ENCODE results near the gene ZNF521.

Gene ZNF521

GRCh38 chr18:25140124-25140961 lies 211.6 kb downstream of the ZNF521 start:
- TF ChIP-seq, protein P1, sequence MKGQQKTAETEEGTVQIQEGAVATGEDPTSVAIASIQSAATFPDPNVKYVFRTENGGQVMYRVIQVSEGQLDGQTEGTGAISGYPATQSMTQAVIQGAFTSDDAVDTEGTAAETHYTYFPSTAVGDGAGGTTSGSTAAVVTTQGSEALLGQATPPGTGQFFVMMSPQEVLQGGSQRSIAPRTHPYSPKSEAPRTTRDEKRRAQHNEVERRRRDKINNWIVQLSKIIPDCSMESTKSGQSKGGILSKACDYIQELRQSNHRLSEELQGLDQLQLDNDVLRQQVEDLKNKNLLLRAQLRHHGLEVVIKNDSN (IDR thresholded peaks at IDR 0.05) = no peak
- TF ChIP-seq MAX (IDR thresholded peaks at IDR 0.05) (no peak), YY1 (IDR thresholded peaks at IDR 0.05; ENCODE audit: low read depth) (no peak), NFIC (IDR thresholded peaks at IDR 0.05) (no peak), CEBPB (IDR thresholded peaks at IDR 0.05) (no peak), EGR1 (IDR thresholded peaks at IDR 0.05) (no peak), ZBTB7A (IDR thresholded peaks at IDR 0.05; ENCODE audit: low read depth) (no peak), EP300 (IDR thresholded peaks at IDR 0.05; ENCODE audit: borderline replicate concordance) (no peak), FOXM1 (IDR thresholded peaks at IDR 0.05; ENCODE audit: borderline replicate concordance, low read depth) (no peak), TAF1 (IDR thresholded peaks at IDR 0.05; ENCODE audit: low read depth) (no peak), TEAD4 (IDR thresholded peaks at IDR 0.05) (no peak), RAD21 (IDR thresholded peaks at IDR 0.05; ENCODE audit: low read depth) (no peak), CREB1 (IDR thresholded peaks at IDR 0.05; ENCODE audit: low read depth) (no peak), TCF12 (IDR thresholded peaks at IDR 0.05; ENCODE audit: low read depth) (no peak)
- TF ChIP-seq, protein P2, sequence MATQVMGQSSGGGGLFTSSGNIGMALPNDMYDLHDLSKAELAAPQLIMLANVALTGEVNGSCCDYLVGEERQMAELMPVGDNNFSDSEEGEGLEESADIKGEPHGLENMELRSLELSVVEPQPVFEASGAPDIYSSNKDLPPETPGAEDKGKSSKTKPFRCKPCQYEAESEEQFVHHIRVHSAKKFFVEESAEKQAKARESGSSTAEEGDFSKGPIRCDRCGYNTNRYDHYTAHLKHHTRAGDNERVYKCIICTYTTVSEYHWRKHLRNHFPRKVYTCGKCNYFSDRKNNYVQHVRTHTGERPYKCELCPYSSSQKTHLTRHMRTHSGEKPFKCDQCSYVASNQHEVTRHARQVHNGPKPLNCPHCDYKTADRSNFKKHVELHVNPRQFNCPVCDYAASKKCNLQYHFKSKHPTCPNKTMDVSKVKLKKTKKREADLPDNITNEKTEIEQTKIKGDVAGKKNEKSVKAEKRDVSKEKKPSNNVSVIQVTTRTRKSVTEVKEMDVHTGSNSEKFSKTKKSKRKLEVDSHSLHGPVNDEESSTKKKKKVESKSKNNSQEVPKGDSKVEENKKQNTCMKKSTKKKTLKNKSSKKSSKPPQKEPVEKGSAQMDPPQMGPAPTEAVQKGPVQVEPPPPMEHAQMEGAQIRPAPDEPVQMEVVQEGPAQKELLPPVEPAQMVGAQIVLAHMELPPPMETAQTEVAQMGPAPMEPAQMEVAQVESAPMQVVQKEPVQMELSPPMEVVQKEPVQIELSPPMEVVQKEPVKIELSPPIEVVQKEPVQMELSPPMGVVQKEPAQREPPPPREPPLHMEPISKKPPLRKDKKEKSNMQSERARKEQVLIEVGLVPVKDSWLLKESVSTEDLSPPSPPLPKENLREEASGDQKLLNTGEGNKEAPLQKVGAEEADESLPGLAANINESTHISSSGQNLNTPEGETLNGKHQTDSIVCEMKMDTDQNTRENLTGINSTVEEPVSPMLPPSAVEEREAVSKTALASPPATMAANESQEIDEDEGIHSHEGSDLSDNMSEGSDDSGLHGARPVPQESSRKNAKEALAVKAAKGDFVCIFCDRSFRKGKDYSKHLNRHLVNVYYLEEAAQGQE (IDR thresholded peaks at IDR 0.05; ENCODE audit: low read depth) = no peak

DNA sequence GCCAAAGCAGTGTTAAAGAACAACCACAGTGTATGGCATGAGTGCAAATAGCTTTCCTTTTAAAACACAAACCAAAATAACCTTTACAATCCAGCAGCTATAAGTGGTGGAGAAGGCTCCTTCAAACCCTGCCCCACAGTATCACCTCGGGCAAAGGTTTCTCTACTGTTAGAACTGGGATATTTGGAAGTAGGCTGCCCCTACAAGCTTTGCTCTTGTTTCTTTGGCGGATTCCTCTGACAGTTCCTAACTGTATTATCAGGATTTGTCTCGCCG lies 214.8 kb downstream of the ZNF521 start:
- TF ChIP-seq CREB1 (IDR thresholded peaks at IDR 0.05; ENCODE audit: low read depth) = no peak
- TF ChIP-seq EP300 (IDR thresholded peaks at IDR 0.05; ENCODE audit: borderline replicate concordance) = no peak
- TF ChIP-seq TCF12 (IDR thresholded peaks at IDR 0.05; ENCODE audit: low read depth) = no peak
- TF ChIP-seq, protein P2 (IDR thresholded peaks at IDR 0.05; ENCODE audit: low read depth) = no peak
- TF ChIP-seq CEBPB (IDR thresholded peaks at IDR 0.05) = no peak
- TF ChIP-seq YY1 (IDR thresholded peaks at IDR 0.05; ENCODE audit: low read depth) = no peak
- TF ChIP-seq NFIC (IDR thresholded peaks at IDR 0.05) = no peak
- TF ChIP-seq MAX (IDR thresholded peaks at IDR 0.05) = no peak
- no peak for TF ChIP-seq RAD21 (IDR thresholded peaks at IDR 0.05; ENCODE audit: low read depth)

- TF ChIP-seq MAX (IDR thresholded peaks at IDR 0.05) (no peak), YY1 (IDR thresholded peaks at IDR 0.05; ENCODE audit: low read depth) (no peak), FOXM1 (IDR thresholded peaks at IDR 0.05; ENCODE audit: borderline replicate concordance, low read depth) (no peak), NFIC (IDR thresholded peaks at IDR 0.05) (no peak)
Measured at GRCh38 chr18:25136416-25137196, 215.4 kb downstream of the ZNF521 start.

GRCh38 chr18:25134861-25135260 lies 217.1 kb downstream of the ZNF521 start:
- TF ChIP-seq ZBTB7A (IDR thresholded peaks at IDR 0.05; ENCODE audit: low read depth) = no peak
- no peak for TF ChIP-seq CREB1 (IDR thresholded peaks at IDR 0.05; ENCODE audit: low read depth)
- no peak for TF ChIP-seq RAD21 (IDR thresholded peaks at IDR 0.05; ENCODE audit: low read depth)
- no peak for TF ChIP-seq EP300 (IDR thresholded peaks at IDR 0.05; ENCODE audit: borderline replicate concordance)
- TF ChIP-seq, protein P2 (IDR thresholded peaks at IDR 0.05; ENCODE audit: low read depth) = no peak
- no peak for TF ChIP-seq CEBPB (IDR thresholded peaks at IDR 0.05)
- TF ChIP-seq, protein P1 (IDR thresholded peaks at IDR 0.05) = no peak
- no peak for TF ChIP-seq EGR1 (IDR thresholded peaks at IDR 0.05)
- TF ChIP-seq TAF1 (IDR thresholded peaks at IDR 0.05; ENCODE audit: low read depth) = no peak
- no peak for TF ChIP-seq TEAD4 (IDR thresholded peaks at IDR 0.05)
- TF ChIP-seq YY1 (IDR thresholded peaks at IDR 0.05; ENCODE audit: low read depth) = no peak
- no peak for TF ChIP-seq NFIC (IDR thresholded peaks at IDR 0.05)
- no peak for TF ChIP-seq TCF12 (IDR thresholded peaks at IDR 0.05; ENCODE audit: low read depth)
- TF ChIP-seq FOXM1 (IDR thresholded peaks at IDR 0.05; ENCODE audit: borderline replicate concordance, low read depth) = no peak
- TF ChIP-seq MAX (IDR thresholded peaks at IDR 0.05) = no peak
